Brain microvascular endothelial cell (primary cell): ENCODE results near the gene CTNND2.

Experiments used
- DNase-seq: peaks from one replicate; pipeline ENCODE4 v3.0.0-alpha.2; 2020
- H3K27ac ChIP-seq: fragments of 250-450 bp; sonication (Bioruptor Pico); 2 replicates; pipeline ENCODE4 v1.5.1; 2020; ENCODE audit warnings: mild to moderate bottlenecking, moderate library complexity
- H3K27me3 ChIP-seq: fragments of 250-450 bp; sonication (Bioruptor Pico); replicated peaks from 2 replicates; pipeline ENCODE4 v1.5.1; 2020; ENCODE audit warnings: mild to moderate bottlenecking
- H3K36me3 ChIP-seq: fragments of 250-450 bp; sonication (Bioruptor Pico); replicated peaks from 2 replicates; pipeline ENCODE4 v1.5.1; 2020; ENCODE audit warnings: mild to moderate bottlenecking
- H3K4me3 ChIP-seq: 2 replicates; pipeline ENCODE4 v1.5.1; 2011; ENCODE audit warnings: low read depth, mild to moderate bottlenecking, control low read depth, low read length, moderate library complexity
- CTCF ChIP-seq: IDR thresholded peaks from 2 replicates; pipeline ENCODE4 v1.5.1; 2011; ENCODE audit warnings: low read depth, mild to moderate bottlenecking, moderate library complexity, low read length, control low read depth, inconsistent platforms; ENCODE audit errors: missing control alignments
- in situ Hi-C: cut with HindIII; loops from 2 replicates; pipeline ENCODE4 v1.10.0; 2017; ENCODE audit warnings: low sequenced_read_pairs, low pct_ligation_motif_present

Gene CTNND2

GRCh38 chr5:11467588-11467987, 436.7 kb downstream of the CTNND2 start:
- H3K27ac ChIP-seq: no peak overlapping the region
- H3K36me3 ChIP-seq: no peaks in the 10 kb centered on the region
- in situ Hi-C loops: no loop called here
- TF ChIP-seq CTCF: no peak
- no peaks in the 10 kb centered on the region for H3K27me3 ChIP-seq
- no peak for DNase-seq
- H3K4me3 ChIP-seq: no peak overlapping the region

- no peak overlapping the region for H3K27ac ChIP-seq
- DNase-seq: no peak
- H3K36me3 ChIP-seq: no peaks in the 10 kb centered on the region
- no peak overlapping the region for H3K4me3 ChIP-seq
- H3K27me3 ChIP-seq: no peaks in the 10 kb centered on the region
- in situ Hi-C loops: no loop called here
- TF ChIP-seq CTCF: no peak
These were observed 444.5 kb downstream of the CTNND2 start for GRCh38 chr5:11459716-11460115.

GRCh38 chr5:11455505-11455904, 448.7 kb downstream of the CTNND2 start:
- Histone ChIP-seq H3K36me3 (no peaks in the 10 kb centered on the region), H3K27ac (no peak overlapping the region), H3K4me3 (no peak overlapping the region), H3K27me3 (no peaks in the 10 kb centered on the region)
- no peak for TF ChIP-seq CTCF
- DNase-seq: no peak
- in situ Hi-C loops: no loop called here

GRCh38 chr5:11452852-11453251, 451.4 kb downstream of the CTNND2 start:
- in situ Hi-C loops: no loop called here
- no peak for DNase-seq
- Histone ChIP-seq H3K4me3 (no peak overlapping the region), H3K27ac (no peak overlapping the region), H3K27me3 (no peaks in the 10 kb centered on the region), H3K36me3 (no peaks in the 10 kb centered on the region)
- TF ChIP-seq CTCF: no peak

GRCh38 chr5:11449966-11450365, 454.3 kb downstream of the CTNND2 start:
- no peak for DNase-seq
- Histone ChIP-seq H3K4me3 (no peak overlapping the region), H3K27me3 (no peaks in the 10 kb centered on the region), H3K36me3 (no peaks in the 10 kb centered on the region), H3K27ac (no peak overlapping the region)
- TF ChIP-seq CTCF: no peak
- in situ Hi-C loops: no loop called here

GRCh38 chr5:11449217-11449616, 455.0 kb downstream of the CTNND2 start:
- no peak overlapping the region for H3K27ac ChIP-seq

More at GRCh38 chr5:11449217-11449616, 455.0 kb downstream of the CTNND2 start:
- no peak for TF ChIP-seq CTCF
- H3K36me3 ChIP-seq: no peaks in the 10 kb centered on the region
- no peak overlapping the region for H3K4me3 ChIP-seq
- in situ Hi-C loops: no loop called here
- H3K27me3 ChIP-seq: no peaks in the 10 kb centered on the region
- no peak for DNase-seq
